ENCODE measurements around the gene DYNLT3.

DNA sequence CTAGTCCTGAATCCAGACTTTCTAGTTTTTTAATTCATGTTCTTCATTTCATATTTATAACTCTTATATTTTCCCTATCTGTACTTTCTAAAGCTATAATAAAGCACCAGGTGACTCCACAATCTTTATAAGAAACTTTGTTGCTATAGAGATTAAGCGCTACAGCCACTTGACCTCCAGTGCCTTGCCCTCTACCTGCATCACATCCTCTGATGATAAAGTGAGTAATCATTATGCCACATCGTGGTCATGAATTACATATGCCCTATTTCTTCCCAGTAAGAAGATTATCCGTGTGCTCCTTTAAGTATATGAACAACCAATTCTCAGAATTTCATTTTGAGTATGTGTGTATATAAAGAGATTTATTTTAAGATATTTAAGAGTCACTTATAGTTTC lies 6.8 kb upstream of the DYNLT3 start:
- TF ChIP-seq, protein P1, sequence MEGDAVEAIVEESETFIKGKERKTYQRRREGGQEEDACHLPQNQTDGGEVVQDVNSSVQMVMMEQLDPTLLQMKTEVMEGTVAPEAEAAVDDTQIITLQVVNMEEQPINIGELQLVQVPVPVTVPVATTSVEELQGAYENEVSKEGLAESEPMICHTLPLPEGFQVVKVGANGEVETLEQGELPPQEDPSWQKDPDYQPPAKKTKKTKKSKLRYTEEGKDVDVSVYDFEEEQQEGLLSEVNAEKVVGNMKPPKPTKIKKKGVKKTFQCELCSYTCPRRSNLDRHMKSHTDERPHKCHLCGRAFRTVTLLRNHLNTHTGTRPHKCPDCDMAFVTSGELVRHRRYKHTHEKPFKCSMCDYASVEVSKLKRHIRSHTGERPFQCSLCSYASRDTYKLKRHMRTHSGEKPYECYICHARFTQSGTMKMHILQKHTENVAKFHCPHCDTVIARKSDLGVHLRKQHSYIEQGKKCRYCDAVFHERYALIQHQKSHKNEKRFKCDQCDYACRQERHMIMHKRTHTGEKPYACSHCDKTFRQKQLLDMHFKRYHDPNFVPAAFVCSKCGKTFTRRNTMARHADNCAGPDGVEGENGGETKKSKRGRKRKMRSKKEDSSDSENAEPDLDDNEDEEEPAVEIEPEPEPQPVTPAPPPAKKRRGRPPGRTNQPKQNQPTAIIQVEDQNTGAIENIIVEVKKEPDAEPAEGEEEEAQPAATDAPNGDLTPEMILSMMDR (IDR thresholded peaks at IDR 0.05; ENCODE audit: poor library complexity, severe bottlenecking) = no peak
- no peak for TF ChIP-seq SMC3 (conservative IDR thresholded peaks at IDR 0.05; ENCODE audit: poor library complexity)
- TF ChIP-seq RAD21 (conservative IDR thresholded peaks at IDR 0.05) = no peak
- TF ChIP-seq, protein P2, sequence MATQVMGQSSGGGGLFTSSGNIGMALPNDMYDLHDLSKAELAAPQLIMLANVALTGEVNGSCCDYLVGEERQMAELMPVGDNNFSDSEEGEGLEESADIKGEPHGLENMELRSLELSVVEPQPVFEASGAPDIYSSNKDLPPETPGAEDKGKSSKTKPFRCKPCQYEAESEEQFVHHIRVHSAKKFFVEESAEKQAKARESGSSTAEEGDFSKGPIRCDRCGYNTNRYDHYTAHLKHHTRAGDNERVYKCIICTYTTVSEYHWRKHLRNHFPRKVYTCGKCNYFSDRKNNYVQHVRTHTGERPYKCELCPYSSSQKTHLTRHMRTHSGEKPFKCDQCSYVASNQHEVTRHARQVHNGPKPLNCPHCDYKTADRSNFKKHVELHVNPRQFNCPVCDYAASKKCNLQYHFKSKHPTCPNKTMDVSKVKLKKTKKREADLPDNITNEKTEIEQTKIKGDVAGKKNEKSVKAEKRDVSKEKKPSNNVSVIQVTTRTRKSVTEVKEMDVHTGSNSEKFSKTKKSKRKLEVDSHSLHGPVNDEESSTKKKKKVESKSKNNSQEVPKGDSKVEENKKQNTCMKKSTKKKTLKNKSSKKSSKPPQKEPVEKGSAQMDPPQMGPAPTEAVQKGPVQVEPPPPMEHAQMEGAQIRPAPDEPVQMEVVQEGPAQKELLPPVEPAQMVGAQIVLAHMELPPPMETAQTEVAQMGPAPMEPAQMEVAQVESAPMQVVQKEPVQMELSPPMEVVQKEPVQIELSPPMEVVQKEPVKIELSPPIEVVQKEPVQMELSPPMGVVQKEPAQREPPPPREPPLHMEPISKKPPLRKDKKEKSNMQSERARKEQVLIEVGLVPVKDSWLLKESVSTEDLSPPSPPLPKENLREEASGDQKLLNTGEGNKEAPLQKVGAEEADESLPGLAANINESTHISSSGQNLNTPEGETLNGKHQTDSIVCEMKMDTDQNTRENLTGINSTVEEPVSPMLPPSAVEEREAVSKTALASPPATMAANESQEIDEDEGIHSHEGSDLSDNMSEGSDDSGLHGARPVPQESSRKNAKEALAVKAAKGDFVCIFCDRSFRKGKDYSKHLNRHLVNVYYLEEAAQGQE (IDR thresholded peaks at IDR 0.05; ENCODE audit: borderline replicate concordance) = no peak
- no peak for TF ChIP-seq POLR2AphosphoS5 (IDR thresholded peaks at IDR 0.05)
- no peak for TF ChIP-seq TAF1 (IDR thresholded peaks at IDR 0.05; ENCODE audit: low read depth)
- TF ChIP-seq EP300 (conservative IDR thresholded peaks at IDR 0.05; ENCODE audit: poor library complexity, severe bottlenecking) = no peak

All from neural cell (in vitro differentiated cells).